ENCODE data around the gene ALS2CL. TPM values are rescaled to one million over a fixed set of nuclear protein-coding genes. Genes with fewer than 3 reads are reported as not detected.

Gene ALS2CL
- total and polyA plus RNA-seq, 2 experiments from 2014 or later = 3.4 to 11.8 TPM

GRCh38 chr3:46737329-46737731 lies 43.9 kb upstream of the ALS2CL start:
- Histone ChIP-seq H3K4me2 (no peak overlapping the region), H3K4me3 (no peak overlapping the region), H4K20me1 (replicated peaks; ENCODE audit: insufficient read depth) (no peaks in the 10 kb centered on the region), H3K27ac (ENCODE audit: low read depth) (no peak overlapping the region), H2AFZ (no peak overlapping the region), H3F3A (replicated peaks; ENCODE audit: low read depth) (no peaks in the 10 kb centered on the region), H3K4me1 (ENCODE audit: insufficient read depth) (no peaks in the 10 kb centered on the region), H3K79me2 (replicated peaks; ENCODE audit: insufficient read depth) (no peaks in the 10 kb centered on the region), H3K36me3 (ENCODE audit: insufficient read depth) (no peaks in the 10 kb centered on the region), H3K9me2 (ENCODE audit: insufficient read depth) (no peaks in the 10 kb centered on the region), H3K27me3 (ENCODE audit: insufficient read depth) (no peaks in the 10 kb centered on the region)
- no peaks in the 10 kb centered on the region for H3K36me3 Mint-ChIP-seq (ENCODE audit: low read depth)
- no peak overlapping the region for H3K4me3 Mint-ChIP-seq
- H3K27me3 Mint-ChIP-seq (ENCODE audit: insufficient read depth, low read depth, poor library complexity) = no peaks in the 10 kb centered on the region
- no peak for ATAC-seq
- H3K9me3 Mint-ChIP-seq = peaks cover 3% of the 10 kb centered on the region; the same call in 1 of the 3 replicates
- H3K27ac Mint-ChIP-seq = no peak overlapping the region
- no peak for DNase-seq (ENCODE audit: low spot score)
- H3K4me1 Mint-ChIP-seq = no peaks in the 10 kb centered on the region
- TF ChIP-seq ZNF462 (CRISPR knock-in tag; IDR thresholded peaks at IDR 0.05) = no peak
- TF ChIP-seq REST (IDR thresholded peaks at IDR 0.05; ENCODE audit: unreplicated experiment) = no peak
- TF ChIP-seq NANOG (IDR thresholded peaks at IDR 0.05; ENCODE audit: borderline replicate concordance) = no peak
- no peak for TF ChIP-seq EZH2 (IDR thresholded peaks at IDR 0.05; ENCODE audit: low read depth, unreplicated experiment)
- TF ChIP-seq ETS1 (IDR thresholded peaks at IDR 0.05) = no peak
- TF ChIP-seq STAT1 (IDR thresholded peaks at IDR 0.05; ENCODE audit: unreplicated experiment) = no peak
- TF ChIP-seq ZNF331 (CRISPR knock-in tag; IDR thresholded peaks at IDR 0.05; ENCODE audit: low read depth) = no peak
- no peak for TF ChIP-seq CTCF (conservative IDR thresholded peaks at IDR 0.05; ENCODE audit: low read depth in 2 of 2)
- TF ChIP-seq EZH2phosphoT487 (IDR thresholded peaks at IDR 0.05; ENCODE audit: unreplicated experiment) = no peak
- TF ChIP-seq CREB1 (CRISPR knock-in tag; IDR thresholded peaks at IDR 0.05; ENCODE audit: low read depth) = no peak
- no peak for TF ChIP-seq JUNB (IDR thresholded peaks at IDR 0.05; ENCODE audit: unreplicated experiment)

Measured in GM23338 (cell line).